ENCODE data around the gene COQ7.

GRCh38 chr16:19084139-19084538 lies 16.7 kb downstream of the COQ7 start:
- TF ChIP-seq CTCF (IDR thresholded peaks at IDR 0.05) (no peak), POLR2A (IDR thresholded peaks at IDR 0.05) (no peak), POLR2AphosphoS5 (IDR thresholded peaks at IDR 0.05) (no peak)

All from breast epithelium (tissue), 3 donors.